ENCODE measurements around the gene PEX5L.

- TF ChIP-seq CTCF (IDR thresholded peaks at IDR 0.05) (no peak), POLR2AphosphoS5 (IDR thresholded peaks at IDR 0.05) (no peak), POLR2A (IDR thresholded peaks at IDR 0.05) (no peak), EP300 (IDR thresholded peaks at IDR 0.05) (no peak)
Measured at GRCh38 chr3:179921500-179921899, 115.2 kb downstream of the PEX5L start.

Measured in gastroesophageal sphincter (tissue), 3 donors.